Prostate gland (tissue), 2 donors: ENCODE measurements around the gene ZSWIM1.

Source experiments
- CTCF ChIP-seq, 4 experiments: fragments of 200-600 bp in 2 of 4; fragments of 450-650 bp in 2 of 4; sonication (generic) in 2 of 4; IDR thresholded peaks; 1 replicate in 3 of 4; 2 replicates in 1 of 4; pipeline ENCODE4 v1.5.1; 2016 to 2019; ENCODE audit warnings: antibody characterized with exemption in 4 of 4, mild to moderate bottlenecking in 2 of 4, moderate library complexity in 2 of 4
- POLR2A ChIP-seq: fragments of 450-650 bp; IDR thresholded peaks from one replicate; pipeline ENCODE4 v1.6.1; 2016; ENCODE audit warnings: antibody characterized with exemption, mild to moderate bottlenecking
- POLR2AphosphoS5 ChIP-seq: sonication (generic); formaldehyde crosslinking; IDR thresholded peaks from one replicate; pipeline ENCODE4 v1.6.1; 2017; ENCODE audit warnings: antibody characterized with exemption

GRCh38 chr20:45878076-45878761 lies 2.8 kb upstream of the ZSWIM1 start:
- TF ChIP-seq CTCF (IDR thresholded peaks at IDR 0.05) (no peak), POLR2A (no peak), POLR2AphosphoS5 (no peak)
